ENCODE measurements around the gene CSTB. TPM values are rescaled to one million over a fixed set of nuclear protein-coding genes. Genes with fewer than 3 reads are reported as not detected.

The CSTB gene, protein sequence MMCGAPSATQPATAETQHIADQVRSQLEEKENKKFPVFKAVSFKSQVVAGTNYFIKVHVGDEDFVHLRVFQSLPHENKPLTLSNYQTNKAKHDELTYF
- 23.5 and 28.3 TPM in 2 replicates for total RNA-seq

DNA sequence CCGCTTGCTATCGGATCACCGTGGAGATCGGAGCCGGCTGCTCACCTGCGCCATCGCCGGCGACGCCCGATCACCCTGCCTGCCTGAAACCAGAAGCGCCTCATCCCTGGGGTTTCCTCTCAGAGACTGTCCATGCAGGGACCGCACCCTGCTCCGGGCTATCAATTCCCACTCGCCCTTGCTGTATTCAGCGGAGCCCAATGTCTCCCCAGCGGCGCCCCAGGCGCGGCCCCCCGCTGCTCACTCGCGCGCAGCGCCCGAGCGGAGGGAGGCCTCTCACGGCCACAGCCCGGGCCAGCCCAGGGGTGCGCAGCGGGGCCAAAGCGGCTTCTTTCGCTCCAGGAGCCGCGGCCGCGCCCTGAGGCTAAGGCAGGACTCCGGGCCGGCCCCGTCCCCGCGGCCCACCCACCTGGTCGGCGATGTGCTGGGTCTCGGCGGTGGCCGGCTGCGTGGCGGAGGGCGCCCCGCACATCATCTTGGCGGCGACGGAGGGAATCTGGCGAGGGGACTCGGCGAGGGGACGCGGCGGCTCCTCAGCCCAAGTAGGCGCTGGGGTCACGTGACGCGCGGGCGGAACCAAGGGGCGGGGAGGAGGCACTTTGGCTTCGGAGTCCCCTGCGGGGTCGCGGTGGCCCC lies at the start of gene CSTB:
CSTB (minus strand) TSS at position 514 of the 636 bp plus-strand sequence; CDS start at position 475, 39 bp downstream.

DNA sequence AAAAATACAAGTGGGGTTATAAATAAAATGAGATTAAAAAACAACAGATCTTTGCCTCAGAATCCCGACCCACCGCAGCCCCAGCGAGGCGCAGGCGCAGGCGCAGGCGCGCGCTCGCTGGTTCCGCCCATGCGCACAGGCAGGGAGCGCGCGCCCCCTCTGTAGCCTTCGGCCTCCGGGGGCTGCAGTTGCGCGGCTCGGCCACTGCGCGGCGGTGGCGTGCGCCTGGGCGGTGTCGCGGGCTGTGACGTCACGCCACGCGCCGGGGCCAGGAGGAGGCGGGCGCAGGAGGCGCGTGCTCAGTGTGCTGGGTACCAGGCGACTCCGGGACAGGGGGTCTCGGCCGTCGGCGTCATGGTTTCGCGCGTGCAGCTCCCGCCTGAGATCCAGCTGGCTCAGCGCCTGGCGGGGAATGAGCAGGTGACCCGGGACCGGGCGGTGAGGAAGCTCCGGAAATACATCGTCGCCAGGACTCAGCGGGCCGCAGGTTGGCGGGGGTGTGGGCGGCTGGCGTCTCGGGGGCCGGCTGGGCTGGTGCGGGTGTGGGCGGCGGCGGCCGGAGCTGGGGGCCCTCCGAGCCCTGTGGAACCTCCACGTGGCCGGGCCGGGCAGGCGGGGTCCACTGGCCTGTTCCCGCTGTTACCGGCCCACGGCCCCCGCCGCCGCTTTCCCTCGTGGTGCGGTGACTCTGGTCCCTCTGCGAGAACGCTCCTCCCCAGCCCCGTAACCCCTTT lies 13.3 kb upstream of the CSTB start, which contains the start of gene RRP1:
RRP1 (plus strand) TSS at position 302 of the 734 bp plus-strand sequence; CDS start at position 355, 53 bp downstream.

Small RNAs within 50 kb of the gene (small RNA-seq; reads per million reads assigned to genes)
- not detected for gene AP001052.1

Other genes starting within 250 kb of the CSTB start
- 0.20 and 0.73 TPM in 2 replicates for gene HSF2BP, start 116.8 kb downstream of the CSTB start, total RNA-seq
- gene RRP1B, start 116.7 kb downstream of the CSTB start, total RNA-seq, result 25.0 and 45.7 TPM in 2 replicates
- gene PDXK, start 57.2 kb downstream of the CSTB start, total RNA-seq, result 52.5 and 58.8 TPM in 2 replicates
- 24.3 and 30.3 TPM in 2 replicates for gene RRP1, start 13.3 kb upstream of the CSTB start, total RNA-seq
- gene AGPAT3, start 88.9 kb upstream of the CSTB start, total RNA-seq, result 25.4 and 34.2 TPM in 2 replicates
- gene TRAPPC10, start 236.0 kb upstream of the CSTB start, total RNA-seq, result 13.2 and 27.6 TPM in 2 replicates